Neural progenitor cell (in vitro differentiated cells): Measurements from ENCODE around the gene TIGD4. TPM values are rescaled to one million over a fixed set of nuclear protein-coding genes. Genes with fewer than 3 reads are reported as not detected.

Experiments used
- total RNA-seq: library from RNA; depleted of rRNA; stranded (reverse); fragments of >200 nt; gene quantifications from 2 replicates; pipeline ENCODE4 v1.2.3, GENCODE V29; 2015; ENCODE audit warnings: low replicate concordance

TIGD4 gene
- total RNA-seq, 1 donor from 2014 or later, result 4.1 TPM

Other genes with a start within 250 kb of the TIGD4 start
- gene FBXW7, start 243.6 kb downstream of the TIGD4 start, total RNA-seq, result 43.9 TPM in 2 replicates
- gene TMEM154, start 99.7 kb downstream of the TIGD4 start, total RNA-seq, result 2.0 and 3.0 TPM in 2 replicates
- gene ARFIP1, start 224 bp upstream of the TIGD4 start, total RNA-seq, result 46.1 and 68.0 TPM in 2 replicates
- 3.0 and 4.8 TPM in 2 replicates for gene FHDC1, start 156.6 kb upstream of the TIGD4 start, total RNA-seq